Measurements from ENCODE around the gene NKX1-1.
"Not testable (repeated sequence)": the region's sequence is repeated elsewhere in the genome, so short reads cannot be mapped to it uniquely, and the experiment has no call there.

The NKX1-1 gene

GRCh38 chr4:1378559-1379231 is 27.5 kb downstream of the NKX1-1 start:
- Histone ChIP-seq H3K9ac (ENCODE audit: low read depth in 1 of 2, low read length in 2 of 2) (no peak overlapping the region), H3K4me3 (ENCODE audit: low read length in 2 of 2) (no peak overlapping the region), H3K27ac (ENCODE audit: low read depth in 2 of 2, low read length in 2 of 2) (no peak overlapping the region), H3K9me3 (ENCODE audit: control insufficient read depth in 2 of 2, low read length in 2 of 2) (no peaks in the 10 kb centered on the region), H3K27me3 (ENCODE audit: control insufficient read depth in 2 of 2, insufficient read depth in 2 of 2, low read length in 2 of 2) (no peaks in the 10 kb centered on the region), H3K36me3 (ENCODE audit: control insufficient read depth in 2 of 2, insufficient read depth in 2 of 2, low read length in 2 of 2) (peaks cover 3 to 9% of the 10 kb centered on the region in 2 donors), H3K4me1 (ENCODE audit: control insufficient read depth in 2 of 2, insufficient read depth in 2 of 2, low read length in 2 of 2) (no peaks in the 10 kb centered on the region)

GRCh38 chr4:1377606-1378261 is 28.5 kb downstream of the NKX1-1 start:
- Histone ChIP-seq H3K36me3 (ENCODE audit: control insufficient read depth in 2 of 2, insufficient read depth in 2 of 2, low read length in 2 of 2) (peaks cover 5 to 7% of the 10 kb centered on the region in 2 donors), H3K27me3 (ENCODE audit: control insufficient read depth in 2 of 2, insufficient read depth in 2 of 2, low read length in 2 of 2) (no peaks in the 10 kb centered on the region), H3K9ac (ENCODE audit: low read depth in 1 of 2, low read length in 2 of 2) (no peak overlapping the region), H3K4me3 (ENCODE audit: low read length in 2 of 2) (no peak overlapping the region), H3K27ac (ENCODE audit: low read depth in 2 of 2, low read length in 2 of 2) (no peak overlapping the region), H3K9me3 (ENCODE audit: control insufficient read depth in 2 of 2, low read length in 2 of 2) (no peaks in the 10 kb centered on the region), H3K4me1 (ENCODE audit: control insufficient read depth in 2 of 2, insufficient read depth in 2 of 2, low read length in 2 of 2) (no peaks in the 10 kb centered on the region)

GRCh38 chr4:1376841-1377605 is 29.2 kb downstream of the NKX1-1 start:
- no peak overlapping the region for H3K9ac ChIP-seq (ENCODE audit: low read depth in 1 of 2, low read length in 2 of 2)
- no peaks in the 10 kb centered on the region for H3K9me3 ChIP-seq (ENCODE audit: control insufficient read depth in 2 of 2, low read length in 2 of 2)
- no peak overlapping the region for H3K27ac ChIP-seq (ENCODE audit: low read depth in 2 of 2, low read length in 2 of 2)
- no peaks in the 10 kb centered on the region for H3K4me1 ChIP-seq (ENCODE audit: control insufficient read depth in 2 of 2, insufficient read depth in 2 of 2, low read length in 2 of 2)
- no peak overlapping the region for H3K4me3 ChIP-seq (ENCODE audit: low read length in 2 of 2)
- peaks cover 5 to 14% of the 10 kb centered on the region in 2 donors for H3K36me3 ChIP-seq (ENCODE audit: control insufficient read depth in 2 of 2, insufficient read depth in 2 of 2, low read length in 2 of 2)
- H3K27me3 ChIP-seq (ENCODE audit: control insufficient read depth in 2 of 2, insufficient read depth in 2 of 2, low read length in 2 of 2) = no peaks in the 10 kb centered on the region

DNA sequence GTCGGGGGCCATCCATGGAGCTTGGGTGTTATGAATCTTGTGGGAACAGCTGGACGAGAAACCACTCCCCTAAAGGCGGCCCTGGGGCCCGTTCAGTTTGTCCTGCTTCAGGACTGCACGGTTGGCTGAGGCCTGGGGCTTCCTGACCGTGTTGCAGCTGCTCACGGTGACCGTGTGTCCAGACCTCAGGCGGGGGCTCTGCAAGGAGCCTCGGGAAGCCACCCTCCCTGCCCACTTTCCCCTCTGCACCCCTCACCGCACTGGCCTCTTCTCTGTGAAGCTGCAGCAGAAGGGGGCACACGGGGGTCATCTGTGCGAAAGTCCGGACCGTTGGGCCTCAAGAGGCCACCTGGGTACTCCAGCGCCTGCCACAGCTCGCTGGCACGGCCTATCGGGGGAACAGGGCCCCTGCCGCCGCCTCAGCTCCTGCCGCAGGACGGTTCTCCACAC is 29.8 kb downstream of the NKX1-1 start:
- H3K36me3 ChIP-seq (ENCODE audit: control insufficient read depth in 2 of 2, insufficient read depth in 2 of 2, low read length in 2 of 2) = peaks cover 8 to 19% of the 10 kb centered on the region in 2 donors
- H3K27ac ChIP-seq (ENCODE audit: low read depth in 2 of 2, low read length in 2 of 2) = no peak overlapping the region

GRCh38 chr4:1375761-1376322 is 30.4 kb downstream of the NKX1-1 start:
- Histone ChIP-seq H3K27me3 (ENCODE audit: control insufficient read depth in 2 of 2, insufficient read depth in 2 of 2, low read length in 2 of 2) (no peaks in the 10 kb centered on the region), H3K9ac (ENCODE audit: low read depth in 1 of 2, low read length in 2 of 2) (no peak overlapping the region), H3K27ac (ENCODE audit: low read depth in 2 of 2, low read length in 2 of 2) (no peak overlapping the region), H3K4me3 (ENCODE audit: low read length in 2 of 2) (no peak overlapping the region), H3K36me3 (ENCODE audit: control insufficient read depth in 2 of 2, insufficient read depth in 2 of 2, low read length in 2 of 2) (peaks cover 13 to 23% of the 10 kb centered on the region in 2 donors), H3K4me1 (ENCODE audit: control insufficient read depth in 2 of 2, insufficient read depth in 2 of 2, low read length in 2 of 2) (no peaks in the 10 kb centered on the region), H3K9me3 (ENCODE audit: control insufficient read depth in 2 of 2, low read length in 2 of 2) (no peaks in the 10 kb centered on the region)

More for the DNA sequence above, 29.8 kb downstream of the NKX1-1 start:
- no peak overlapping the region for H3K9ac ChIP-seq (ENCODE audit: low read depth in 1 of 2, low read length in 2 of 2)
- H3K27me3 ChIP-seq (ENCODE audit: control insufficient read depth in 2 of 2, insufficient read depth in 2 of 2, low read length in 2 of 2) = no peaks in the 10 kb centered on the region
- H3K9me3 ChIP-seq (ENCODE audit: control insufficient read depth in 2 of 2, low read length in 2 of 2) = no peaks in the 10 kb centered on the region
- H3K4me3 ChIP-seq (ENCODE audit: low read length in 2 of 2) = no peak overlapping the region
- no peaks in the 10 kb centered on the region for H3K4me1 ChIP-seq (ENCODE audit: control insufficient read depth in 2 of 2, insufficient read depth in 2 of 2, low read length in 2 of 2)

GRCh38 chr4:1375051-1375721 is 31.1 kb downstream of the NKX1-1 start:
- H3K9ac ChIP-seq (ENCODE audit: low read depth in 1 of 2, low read length in 2 of 2) = no peak overlapping the region
- no peaks in the 10 kb centered on the region for H3K4me1 ChIP-seq (ENCODE audit: control insufficient read depth in 2 of 2, insufficient read depth in 2 of 2, low read length in 2 of 2)
- peaks cover 17 to 23% of the 10 kb centered on the region in 2 donors for H3K36me3 ChIP-seq (ENCODE audit: control insufficient read depth in 2 of 2, insufficient read depth in 2 of 2, low read length in 2 of 2)
- H3K27me3 ChIP-seq (ENCODE audit: control insufficient read depth in 2 of 2, insufficient read depth in 2 of 2, low read length in 2 of 2) = no peaks in the 10 kb centered on the region
- no peak overlapping the region for H3K27ac ChIP-seq (ENCODE audit: low read depth in 2 of 2, low read length in 2 of 2)
- no peak overlapping the region for H3K4me3 ChIP-seq (ENCODE audit: low read length in 2 of 2)
- no peaks in the 10 kb centered on the region for H3K9me3 ChIP-seq (ENCODE audit: control insufficient read depth in 2 of 2, low read length in 2 of 2)

- H3K9ac ChIP-seq (ENCODE audit: low read depth in 1 of 2, low read length in 2 of 2) = no peak overlapping the region
- no peaks in the 10 kb centered on the region for H3K9me3 ChIP-seq (ENCODE audit: control insufficient read depth in 2 of 2, low read length in 2 of 2)
- peaks cover 17 to 23% of the 10 kb centered on the region in 2 donors for H3K36me3 ChIP-seq (ENCODE audit: control insufficient read depth in 2 of 2, insufficient read depth in 2 of 2, low read length in 2 of 2)
Observed at GRCh38 chr4:1374706-1375045, 31.6 kb downstream of the NKX1-1 start.

DNA sequence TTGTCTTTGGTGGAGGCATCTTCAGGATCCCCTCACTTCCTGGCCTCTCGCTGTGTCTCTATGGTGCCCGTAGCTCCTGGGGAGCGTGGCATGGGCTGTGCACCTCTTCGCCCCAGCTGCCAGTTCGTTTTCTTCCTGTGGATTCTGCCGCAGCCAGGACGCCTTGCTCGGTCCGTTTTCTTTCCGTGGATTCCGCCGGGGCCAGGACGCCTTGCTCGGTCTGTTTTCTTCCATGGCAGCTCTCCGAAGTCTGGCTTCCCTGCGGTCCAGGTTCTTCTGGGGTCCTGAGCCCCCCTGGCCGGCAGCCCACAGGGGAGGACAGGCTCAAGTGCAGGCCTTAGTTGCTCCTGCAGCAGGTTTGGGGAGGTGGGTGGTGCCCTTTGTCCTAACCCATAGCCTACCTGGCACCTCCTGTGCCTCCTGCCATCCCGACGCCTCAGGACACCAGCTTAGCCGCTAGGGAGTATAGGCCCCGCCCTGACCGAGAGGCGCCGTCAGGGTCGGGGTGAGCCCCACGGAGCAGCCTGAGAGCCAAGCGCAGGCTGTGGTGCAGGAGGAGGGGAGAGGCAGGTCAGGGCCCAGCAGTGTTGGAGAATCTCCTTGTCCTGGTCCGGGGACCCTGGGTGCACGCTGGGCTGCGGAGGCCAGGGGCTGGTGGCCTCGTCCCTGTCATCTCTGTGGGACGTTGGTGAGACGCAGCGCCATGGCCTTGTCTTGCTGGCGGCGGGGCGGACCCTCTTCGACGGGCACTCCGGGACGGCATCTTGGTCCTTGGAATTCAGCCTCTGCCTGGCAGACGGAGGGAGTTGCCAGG is 32.1 kb downstream of the NKX1-1 start:
- H3K36me3 ChIP-seq (ENCODE audit: control insufficient read depth in 2 of 2, insufficient read depth in 2 of 2, low read length in 2 of 2) = peaks cover 17 to 23% of the 10 kb centered on the region in 2 donors
- H3K9me3 ChIP-seq (ENCODE audit: control insufficient read depth in 2 of 2, low read length in 2 of 2) = no peaks in the 10 kb centered on the region
- no peaks in the 10 kb centered on the region for H3K4me1 ChIP-seq (ENCODE audit: control insufficient read depth in 2 of 2, insufficient read depth in 2 of 2, low read length in 2 of 2)
- no peak overlapping the region for H3K4me3 ChIP-seq (ENCODE audit: low read length in 2 of 2)
- no peaks in the 10 kb centered on the region for H3K27me3 ChIP-seq (ENCODE audit: control insufficient read depth in 2 of 2, insufficient read depth in 2 of 2, low read length in 2 of 2)
- H3K9ac ChIP-seq (ENCODE audit: low read depth in 1 of 2, low read length in 2 of 2) = no peak overlapping the region
- no peak overlapping the region for H3K27ac ChIP-seq (ENCODE audit: low read depth in 2 of 2, low read length in 2 of 2)

More at GRCh38 chr4:1374706-1375045, 31.6 kb downstream of the NKX1-1 start:
- no peaks in the 10 kb centered on the region for H3K4me1 ChIP-seq (ENCODE audit: control insufficient read depth in 2 of 2, insufficient read depth in 2 of 2, low read length in 2 of 2)
- H3K27ac ChIP-seq (ENCODE audit: low read depth in 2 of 2, low read length in 2 of 2) = no peak overlapping the region
- no peak overlapping the region for H3K4me3 ChIP-seq (ENCODE audit: low read length in 2 of 2)
- no peaks in the 10 kb centered on the region for H3K27me3 ChIP-seq (ENCODE audit: control insufficient read depth in 2 of 2, insufficient read depth in 2 of 2, low read length in 2 of 2)

- H3K4me3 ChIP-seq (ENCODE audit: low read length in 2 of 2); H3K9me3 ChIP-seq (ENCODE audit: control insufficient read depth in 2 of 2, low read length in 2 of 2); H3K9ac ChIP-seq (ENCODE audit: low read depth in 1 of 2, low read length in 2 of 2); H3K27me3 ChIP-seq (ENCODE audit: control insufficient read depth in 2 of 2, insufficient read depth in 2 of 2, low read length in 2 of 2); H3K27ac ChIP-seq (ENCODE audit: low read depth in 2 of 2, low read length in 2 of 2); H3K4me1 ChIP-seq (ENCODE audit: control insufficient read depth in 2 of 2, insufficient read depth in 2 of 2, low read length in 2 of 2): not testable (repeated sequence)
- peaks cover 20 to 26% of the 10 kb centered on the region in 2 donors for H3K36me3 ChIP-seq (ENCODE audit: control insufficient read depth in 2 of 2, insufficient read depth in 2 of 2, low read length in 2 of 2)
Observed at GRCh38 chr4:1372576-1372975, 33.7 kb downstream of the NKX1-1 start.
